ENCODE results near the gene GRIK4. TPM values are rescaled to one million over a fixed set of nuclear protein-coding genes. Genes with fewer than 3 reads are reported as not detected.
"Not testable (repeated sequence)": the region's sequence is repeated elsewhere in the genome, so short reads cannot be mapped to it uniquely, and the experiment has no call there.

The GRIK4 gene
- polyA plus RNA-seq, 1 donor from 2014 or later: 3.4 TPM

- H3K9me2 ChIP-seq (ENCODE audit: insufficient read depth, low read length): no peaks in the 10 kb centered on the region
- TF ChIP-seq RAD21 (conservative IDR thresholded peaks at IDR 0.05): no peak
- H3K36me3 ChIP-seq (ENCODE audit: insufficient read depth, low read length): no peaks in the 10 kb centered on the region
- H3K4me2 ChIP-seq (ENCODE audit: low read length): no peak overlapping the region
- H3K4me3 ChIP-seq (ENCODE audit: low read length): no peak overlapping the region
- H4K20me1 ChIP-seq (ENCODE audit: insufficient read depth): no peaks in the 10 kb centered on the region
- H3K9ac ChIP-seq (ENCODE audit: low read length): no peak overlapping the region
- no peak overlapping the region for H3K27ac ChIP-seq (ENCODE audit: low read length)
- no peaks in the 10 kb centered on the region for H3K79me2 ChIP-seq (replicated peaks; ENCODE audit: insufficient read depth, low read length)
- H3F3A ChIP-seq (ENCODE audit: insufficient read depth, low read length, poor library complexity, severe bottlenecking): peaks cover 5% of the 10 kb centered on the region
- H2AFZ ChIP-seq (ENCODE audit: low read depth, low read length): no peak overlapping the region
- H3K9me3 ChIP-seq (ENCODE audit: low read length): peaks cover 16% of the 10 kb centered on the region
- no peaks in the 10 kb centered on the region for H3K27me3 ChIP-seq (ENCODE audit: insufficient read depth, low read depth, low read length)
Observed at GRCh38 chr11:120618399-120618798, 106.9 kb downstream of the GRIK4 start.

- TF ChIP-seq EP300 (conservative IDR thresholded peaks at IDR 0.05; ENCODE audit: poor library complexity, severe bottlenecking) (no peak), RAD21 (conservative IDR thresholded peaks at IDR 0.05) (no peak), CTCF (IDR thresholded peaks at IDR 0.05; ENCODE audit: poor library complexity, severe bottlenecking) (no peak), MXI1 (conservative IDR thresholded peaks at IDR 0.05; ENCODE audit: poor library complexity, severe bottlenecking) (no peak), SMC3 (conservative IDR thresholded peaks at IDR 0.05; ENCODE audit: poor library complexity) (no peak), REST (IDR thresholded peaks at IDR 0.05; ENCODE audit: borderline replicate concordance) (no peak), POLR2AphosphoS5 (IDR thresholded peaks at IDR 0.05) (no peak), EZH2 (IDR thresholded peaks at IDR 0.05; ENCODE audit: borderline replicate concordance, insufficient read depth, low read length, poor library complexity, severe bottlenecking) (no peak)
- H3K4me2 ChIP-seq (ENCODE audit: low read length): no peak overlapping the region
- no peak overlapping the region for H3K9ac ChIP-seq (ENCODE audit: low read length)
- H3K9me3 ChIP-seq (ENCODE audit: low read length): peaks cover 16% of the 10 kb centered on the region
- H3K27ac ChIP-seq (ENCODE audit: low read length): no peak overlapping the region
- H3K9me2 ChIP-seq (ENCODE audit: insufficient read depth, low read length): no peaks in the 10 kb centered on the region
- H2AFZ ChIP-seq (ENCODE audit: low read depth, low read length): no peak overlapping the region
- H3F3A ChIP-seq (ENCODE audit: insufficient read depth, low read length, poor library complexity, severe bottlenecking): peaks cover 5% of the 10 kb centered on the region
- H3K36me3 ChIP-seq (ENCODE audit: insufficient read depth, low read length): no peaks in the 10 kb centered on the region
- no peaks in the 10 kb centered on the region for H3K79me2 ChIP-seq (replicated peaks; ENCODE audit: insufficient read depth, low read length)
- no peaks in the 10 kb centered on the region for H4K20me1 ChIP-seq (ENCODE audit: insufficient read depth)
- no peaks in the 10 kb centered on the region for H3K27me3 ChIP-seq (ENCODE audit: insufficient read depth, low read depth, low read length)
- no peak overlapping the region for H3K4me3 ChIP-seq (ENCODE audit: low read length)
Observed at GRCh38 chr11:120622189-120622875, 110.8 kb downstream of the GRIK4 start.

GRCh38 chr11:120624992-120625391, 113.4 kb downstream of the GRIK4 start:
- not testable (repeated sequence) for H3K27ac ChIP-seq (ENCODE audit: low read length); H3K9me2 ChIP-seq (ENCODE audit: insufficient read depth, low read length); H3K9ac ChIP-seq (ENCODE audit: low read length); H3K4me3 ChIP-seq (ENCODE audit: low read length); H2AFZ ChIP-seq (ENCODE audit: low read depth, low read length); H4K20me1 ChIP-seq (ENCODE audit: insufficient read depth); H3K36me3 ChIP-seq (ENCODE audit: insufficient read depth, low read length); H3K27me3 ChIP-seq (ENCODE audit: insufficient read depth, low read depth, low read length); H3K9me3 ChIP-seq (ENCODE audit: low read length); H3F3A ChIP-seq (ENCODE audit: insufficient read depth, low read length, poor library complexity, severe bottlenecking); H3K79me2 ChIP-seq (replicated peaks; ENCODE audit: insufficient read depth, low read length); H3K4me2 ChIP-seq (ENCODE audit: low read length)

All from neural cell (in vitro differentiated cells).